HG03460 (cell line): ENCODE results near the gene DEPDC4.
"Not testable (repeated sequence)": the region's sequence is repeated elsewhere in the genome, so short reads cannot be mapped to it uniquely, and the experiment has no call there.

Source experiments
- ATAC-seq: cut with Tn5 transposase; IDR thresholded peaks from one replicate; pipeline ENCODE4 v1.9.1; 2021; ENCODE audit not compliant: unreplicated experiment

DEPDC4 gene

DNA sequence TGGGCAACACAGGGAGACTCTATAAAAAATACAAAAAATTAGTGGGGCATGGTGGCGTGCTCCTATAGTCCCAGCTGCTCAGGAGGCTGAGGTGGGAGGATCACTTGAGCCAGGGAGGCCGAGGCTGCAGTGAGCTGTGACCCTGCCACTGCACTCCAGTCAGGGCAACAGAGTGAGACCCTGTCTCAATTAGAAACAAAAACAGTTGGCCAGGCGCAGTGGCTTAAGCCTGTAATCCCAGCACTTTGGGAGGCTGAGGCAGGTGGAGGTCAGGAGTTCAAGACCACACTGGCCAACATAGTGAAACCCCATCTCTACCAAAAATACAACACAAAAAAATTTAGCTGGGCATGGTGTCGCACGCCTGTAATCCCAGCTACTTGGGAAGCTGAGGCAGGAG lies 1.8 kb downstream of the DEPDC4 start:
- not testable (repeated sequence) for ATAC-seq

DNA sequence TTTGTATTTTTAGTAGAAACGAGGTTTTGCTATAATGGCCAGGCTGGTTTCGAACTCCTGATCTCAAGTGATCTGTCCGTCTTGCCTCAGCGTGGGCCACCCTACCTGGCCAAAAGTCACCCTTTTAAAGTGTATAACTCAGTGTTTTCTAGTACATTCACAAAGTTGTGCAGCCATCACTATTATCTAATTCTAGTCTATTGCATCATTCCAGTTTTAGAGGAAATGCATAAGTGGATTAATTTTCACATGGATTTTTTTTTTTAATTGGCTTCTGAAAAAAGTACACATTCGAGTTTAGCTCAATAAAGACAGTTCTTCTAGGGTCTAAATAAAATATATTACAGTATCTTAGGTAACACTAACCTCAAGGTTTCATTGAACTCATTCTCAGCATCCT lies 3.7 kb downstream of the DEPDC4 start:
- ATAC-seq: no peak

DNA sequence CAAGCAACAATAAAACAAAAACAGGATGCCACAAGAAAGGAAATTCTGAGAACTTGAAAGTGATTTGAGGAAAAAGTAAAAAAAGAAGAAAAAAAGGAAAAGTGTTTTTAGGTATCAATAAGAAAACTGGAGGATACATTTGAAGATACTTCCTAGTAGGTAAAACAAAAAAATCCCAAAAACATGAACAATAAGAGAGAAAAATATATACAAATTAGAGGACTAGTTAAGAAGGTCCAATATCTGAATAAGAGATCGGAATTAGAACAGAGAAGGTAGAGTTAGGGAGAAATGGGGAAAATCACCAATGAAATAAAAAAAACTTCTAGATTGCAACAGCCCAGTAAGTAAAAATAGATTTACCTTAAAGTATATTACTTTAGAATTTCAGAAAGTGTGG lies 8.8 kb downstream of the DEPDC4 start:
- no peak for ATAC-seq

DNA sequence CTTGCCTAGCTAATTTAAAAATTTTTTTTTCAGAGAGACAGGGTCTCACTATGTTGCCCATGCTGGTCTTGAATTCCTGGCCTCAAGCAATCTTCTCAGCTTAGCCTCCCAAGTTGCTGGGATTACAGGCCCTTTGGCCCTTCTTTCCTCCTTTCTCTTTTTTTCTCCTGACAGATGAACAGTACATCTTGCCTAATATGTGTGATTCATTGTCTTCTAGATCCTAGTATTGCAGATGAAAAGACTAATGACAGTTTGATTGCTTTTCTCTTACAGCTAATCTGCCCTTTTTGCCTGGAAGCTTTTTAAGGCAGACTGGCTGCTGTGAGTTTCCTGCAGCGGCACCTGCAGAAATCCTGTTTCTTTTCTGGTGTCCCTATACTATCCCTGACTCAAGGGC lies 12.0 kb downstream of the DEPDC4 start:
- ATAC-seq: no peak

DNA sequence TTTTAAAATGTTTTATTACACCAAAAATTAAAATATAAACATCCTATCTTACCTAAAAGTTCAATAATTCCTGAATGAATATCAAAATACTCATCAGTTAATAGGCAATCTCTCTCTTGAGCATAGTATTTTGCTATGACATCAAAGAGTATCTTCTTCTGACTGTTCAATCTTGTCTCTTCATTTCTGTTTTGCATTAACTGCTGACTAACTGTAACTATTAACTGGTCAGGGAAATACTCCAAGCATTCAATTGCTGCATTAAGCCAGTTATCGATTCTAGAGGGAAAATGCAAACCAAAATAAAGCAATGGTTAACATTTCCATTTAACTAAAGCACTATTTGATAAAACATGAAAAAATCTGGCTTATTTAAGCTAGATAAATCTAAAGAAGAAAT lies 13.4 kb downstream of the DEPDC4 start:
- no peak for ATAC-seq

DNA sequence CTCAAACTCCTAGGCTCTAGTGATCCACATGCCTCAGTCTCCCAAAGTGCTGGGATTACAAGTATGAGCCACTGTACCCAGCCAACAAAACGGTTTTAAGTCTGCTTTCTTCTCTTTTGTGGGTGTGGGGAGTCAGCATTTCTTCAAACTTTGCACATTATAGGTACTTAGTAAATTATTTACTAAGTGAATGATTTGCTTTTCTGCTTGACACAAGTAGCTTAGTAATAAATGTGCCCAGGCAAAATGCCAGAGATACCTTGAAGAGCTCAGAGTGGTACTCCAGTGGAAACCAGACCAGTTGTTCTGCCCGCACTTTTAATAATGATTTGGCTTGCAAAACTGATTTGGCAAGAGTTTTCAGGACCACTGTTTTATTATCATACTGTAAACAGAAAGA lies 15.0 kb downstream of the DEPDC4 start:
- ATAC-seq: no peak

DNA sequence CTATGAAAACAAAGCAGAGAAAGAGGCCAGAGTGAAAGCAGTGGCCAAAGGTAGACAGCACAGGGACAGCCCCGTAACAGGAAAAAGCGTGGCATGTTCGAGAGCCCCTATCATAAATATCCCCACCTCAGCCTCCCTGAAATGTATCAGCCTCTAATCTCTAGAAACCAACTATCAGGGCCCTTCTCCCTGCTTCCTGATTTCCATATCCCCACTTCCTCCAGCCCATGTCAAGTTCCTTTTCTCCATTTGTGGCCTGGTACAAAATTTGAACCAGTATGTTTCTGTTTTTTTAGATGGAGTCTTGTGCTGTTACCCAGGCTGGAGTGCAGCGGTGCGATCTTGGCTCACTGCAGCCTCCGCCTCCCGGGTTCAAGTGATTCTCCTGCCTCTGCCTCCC lies 16.9 kb downstream of the DEPDC4 start:
- no peak for ATAC-seq

DNA sequence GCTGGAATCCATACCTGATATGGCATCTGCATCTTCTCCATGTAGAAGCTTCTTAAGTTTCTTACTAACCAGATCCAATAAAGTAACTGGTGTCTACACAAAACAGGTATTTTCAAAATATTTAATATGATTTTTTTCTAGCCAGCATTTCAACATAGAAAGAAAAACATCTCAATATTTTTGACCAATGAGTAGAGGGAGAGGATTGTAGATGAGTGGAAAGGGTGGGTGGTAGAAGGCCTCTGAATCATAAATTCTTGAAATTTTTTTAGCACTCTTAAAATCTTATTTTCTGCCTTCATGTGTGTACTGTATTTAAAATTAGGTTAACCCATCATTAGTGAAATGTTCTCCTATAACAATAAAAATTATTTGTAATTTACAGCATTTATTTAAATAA lies 18.0 kb downstream of the DEPDC4 start:
- ATAC-seq: no peak

DNA sequence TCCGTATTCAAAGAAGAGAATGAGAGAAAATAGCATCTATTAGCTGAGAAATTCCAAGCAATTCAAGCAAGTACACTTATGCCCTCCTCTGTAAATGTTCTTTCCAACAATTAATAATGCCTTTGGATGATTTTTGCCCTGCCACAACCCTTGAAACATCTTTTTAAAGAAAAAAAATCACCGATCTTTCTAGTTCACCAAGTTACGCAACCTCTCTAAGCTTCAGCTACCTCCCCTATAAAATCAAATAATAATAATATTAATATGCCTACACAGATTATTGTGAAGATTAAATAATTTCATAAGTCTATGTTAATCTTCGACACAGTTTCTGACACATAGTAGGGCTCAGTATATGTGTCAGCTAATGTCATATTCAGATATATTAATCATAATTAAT lies 19.1 kb downstream of the DEPDC4 start:
- ATAC-seq: no peak

DNA sequence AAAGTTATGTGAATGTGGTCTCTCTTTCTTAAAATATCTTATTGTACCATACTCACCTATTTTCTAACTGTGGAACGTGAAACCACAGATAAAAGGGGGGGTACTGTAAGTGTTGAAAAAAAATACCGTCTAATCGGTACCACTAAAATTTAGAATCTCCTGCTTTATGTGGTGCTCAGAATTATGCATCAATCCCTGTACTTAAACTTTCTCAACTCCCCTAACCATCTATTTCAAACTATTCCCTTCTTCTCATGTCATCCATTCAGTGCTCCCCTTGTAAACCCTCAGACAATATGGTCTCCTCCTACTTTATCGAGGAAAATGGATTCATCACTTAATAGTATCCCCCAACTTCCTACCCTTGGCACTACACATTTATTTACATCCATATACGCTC lies 23.7 kb downstream of the DEPDC4 start:
- no peak for ATAC-seq

DNA sequence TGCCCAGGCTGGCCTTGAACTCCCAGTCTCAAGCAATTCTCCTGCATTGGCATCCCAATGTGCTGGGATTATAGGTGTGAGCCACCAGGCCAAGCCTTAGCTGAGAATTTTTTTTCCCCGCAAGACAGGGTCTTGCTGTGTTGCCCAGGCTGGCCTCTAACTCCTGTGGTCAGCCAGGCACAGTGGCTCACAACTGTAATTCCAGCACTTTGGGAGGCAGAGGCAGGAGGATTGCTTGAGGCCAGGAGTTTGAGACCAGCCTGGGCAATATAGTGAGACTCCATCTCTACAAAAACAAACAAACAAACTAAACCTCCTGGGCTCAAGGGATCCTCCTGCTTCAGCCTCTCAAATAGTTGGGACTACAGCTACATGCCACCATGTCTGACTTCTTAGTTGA lies 27.3 kb downstream of the DEPDC4 start:
- no peak for ATAC-seq

DNA sequence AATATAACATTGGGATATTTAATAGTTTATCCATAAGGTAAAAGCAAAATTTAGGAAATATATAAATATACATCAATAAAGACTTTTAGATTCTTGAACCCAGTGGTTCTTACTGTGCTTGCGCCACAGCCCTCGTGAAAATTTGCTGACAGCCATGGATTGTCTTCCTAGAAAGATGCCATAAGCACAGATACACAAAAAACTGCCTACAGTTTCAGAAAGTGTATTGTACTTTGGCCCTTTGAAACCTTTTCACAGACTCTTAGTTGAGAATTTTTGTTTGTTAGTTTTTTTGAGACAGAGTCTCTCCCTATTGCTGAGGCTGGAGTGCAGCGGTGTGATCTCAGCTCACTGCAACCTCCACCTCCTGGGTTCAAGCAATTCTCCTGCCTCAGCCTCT lies 28.1 kb downstream of the DEPDC4 start:
- no peak for ATAC-seq

DNA sequence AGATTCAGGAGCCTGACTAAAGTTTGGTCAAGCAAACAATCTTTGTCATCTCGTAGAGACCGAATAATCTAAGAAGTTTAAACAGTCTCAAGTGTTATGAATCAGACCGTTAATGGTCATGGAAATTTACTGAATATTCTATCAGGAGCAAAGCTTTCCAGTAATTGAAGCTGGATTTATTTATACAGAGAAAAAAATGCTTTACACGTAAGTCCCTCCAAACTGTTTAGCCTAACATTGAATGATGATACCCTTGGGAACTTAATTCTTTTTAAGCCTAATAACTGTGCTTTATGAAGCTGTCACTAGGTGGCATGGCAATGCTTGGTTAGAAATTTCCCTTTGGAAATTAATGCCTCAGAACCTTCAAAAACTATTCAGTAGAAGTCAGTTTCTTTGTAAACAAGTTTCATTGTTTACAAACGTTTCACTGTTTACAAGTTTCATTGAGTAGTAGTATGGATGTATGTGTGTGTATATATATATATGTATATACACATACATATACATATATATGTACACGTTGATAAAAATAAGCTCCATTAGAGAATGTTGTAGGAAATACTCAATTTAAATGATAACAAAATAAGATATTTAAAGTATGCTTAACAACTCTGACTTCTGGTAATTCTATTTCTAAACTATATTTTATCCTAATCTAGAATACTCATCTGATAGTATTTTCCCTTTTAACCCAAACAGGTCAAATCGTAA lies 32.1 kb downstream of the DEPDC4 start:
- peak; percentile 57 for ATAC-seq

DNA sequence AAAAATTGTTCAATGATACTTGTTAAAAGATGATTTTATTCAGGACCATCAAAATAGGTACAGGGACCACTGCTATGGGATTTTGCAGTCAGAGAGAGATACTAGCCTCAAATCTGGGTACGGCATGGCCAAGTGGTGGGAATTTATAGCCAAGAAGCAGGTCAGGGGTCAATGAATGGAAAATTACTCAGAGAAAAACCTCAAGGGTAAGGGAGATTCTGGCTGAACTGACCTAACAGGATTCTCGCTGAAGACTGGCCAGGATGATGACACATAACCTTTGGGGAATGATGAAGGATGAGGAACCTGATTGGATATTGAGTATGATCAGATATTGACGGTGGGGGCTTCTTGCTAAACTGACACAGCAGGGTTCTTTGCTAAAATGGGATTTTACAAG lies 32.7 kb downstream of the DEPDC4 start:
- no peak for ATAC-seq

DNA sequence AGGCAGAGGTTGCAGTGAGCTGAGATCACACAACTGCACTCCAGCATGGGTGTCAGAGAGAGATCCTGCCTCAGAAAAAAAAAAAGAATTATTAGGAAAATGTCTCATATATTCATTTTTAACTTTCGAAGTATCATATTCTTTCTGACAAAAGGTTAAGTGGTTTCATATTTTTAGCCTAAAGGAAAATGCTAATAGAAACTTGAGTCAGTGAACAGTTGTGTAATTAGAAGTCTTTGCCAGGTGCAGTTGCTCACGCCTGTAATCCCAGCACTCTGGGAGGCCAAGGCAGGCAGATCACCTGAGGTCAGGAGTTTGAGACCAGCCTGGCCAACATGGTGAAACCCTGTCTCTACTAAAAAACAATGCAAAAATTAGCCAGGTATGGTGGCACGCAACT lies 35.0 kb downstream of the DEPDC4 start:
- ATAC-seq: not testable (repeated sequence)

DNA sequence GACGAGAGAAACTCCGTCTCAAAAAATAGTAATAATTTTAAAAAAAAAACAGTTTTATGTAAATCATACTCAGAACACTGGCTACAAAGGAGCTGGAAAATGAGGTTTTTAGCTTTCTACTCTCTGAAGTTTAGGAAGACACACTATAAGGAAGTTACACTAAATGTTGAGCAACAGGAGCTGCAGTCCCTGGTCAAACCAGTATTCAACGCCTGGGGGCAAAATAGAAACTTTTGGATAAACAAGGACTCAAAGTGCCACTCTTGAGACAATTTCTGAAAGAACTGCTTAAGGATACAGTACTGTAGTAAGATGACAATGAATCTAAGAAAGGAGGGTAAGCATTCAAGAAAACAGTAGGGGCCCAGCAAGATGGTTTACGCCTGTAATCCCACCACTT lies 37.0 kb downstream of the DEPDC4 start:
- ATAC-seq: no peak

DNA sequence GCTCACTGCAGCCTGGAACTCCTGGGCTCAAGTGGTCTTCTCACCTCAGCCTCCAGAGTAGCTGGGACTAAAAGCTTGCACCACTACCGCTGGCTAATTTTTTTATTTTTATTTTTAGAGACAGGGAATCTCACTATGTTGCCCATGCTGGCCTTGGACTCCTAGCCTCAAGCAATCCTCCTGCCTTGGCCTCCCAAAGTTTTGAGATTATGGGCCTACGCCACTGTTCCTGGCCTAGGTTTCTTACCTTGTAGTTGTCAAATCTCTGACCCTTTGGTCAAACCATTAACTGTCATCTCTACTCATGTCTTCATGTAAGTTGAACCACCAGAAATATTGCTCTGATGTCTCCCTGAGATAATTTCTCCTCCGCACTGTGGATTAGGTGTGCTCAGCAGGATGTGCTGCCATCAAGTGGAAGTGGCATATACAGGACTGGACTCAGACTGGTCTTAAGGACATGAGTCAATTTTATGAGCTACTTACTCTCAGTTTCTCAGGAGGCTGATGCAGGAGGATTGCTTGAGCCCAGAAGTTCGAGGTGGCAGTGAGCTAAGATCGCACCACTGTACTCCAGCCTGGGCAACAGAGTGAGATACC lies 37.7 kb downstream of the DEPDC4 start:
- ATAC-seq: no peak

DNA sequence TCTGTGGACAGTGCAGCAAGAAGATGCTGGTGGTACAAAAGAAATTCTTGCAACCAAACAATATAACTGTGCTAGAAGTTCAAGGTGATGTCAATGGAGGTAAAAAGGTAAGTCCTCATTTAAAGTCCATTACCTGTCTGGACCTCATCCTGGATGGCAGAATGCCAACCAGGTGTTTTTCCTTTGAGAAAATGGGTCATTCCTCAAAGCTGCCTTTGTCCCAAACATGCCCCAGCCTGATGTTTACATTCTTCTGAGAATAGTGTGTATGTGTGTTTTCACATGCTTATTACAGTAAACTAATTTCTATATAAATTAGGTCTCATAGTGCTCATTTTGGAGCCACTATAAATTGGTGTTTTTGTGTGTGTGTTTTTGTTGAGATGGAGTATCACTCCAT lies 41.4 kb downstream of the DEPDC4 start:
- no peak for ATAC-seq

DNA sequence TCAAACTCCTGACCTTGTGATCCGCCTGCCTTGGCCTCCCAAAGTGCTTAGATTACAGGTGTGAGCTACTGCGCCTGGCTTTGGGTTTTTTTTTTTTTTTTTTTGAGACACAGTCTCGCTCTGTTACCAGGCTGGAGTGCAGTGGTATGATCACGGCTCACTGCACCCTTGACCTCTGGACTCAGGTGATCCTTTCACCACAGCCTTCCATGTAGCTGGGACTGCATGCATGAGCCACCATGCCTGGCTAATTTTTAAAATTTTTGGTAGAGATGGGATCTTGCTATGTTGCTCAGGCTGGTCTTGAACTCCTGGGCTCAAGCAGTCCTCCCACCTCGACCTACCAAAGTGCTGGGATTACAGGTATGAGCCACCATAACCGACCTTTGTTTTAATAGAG lies 44.7 kb downstream of the DEPDC4 start:
- ATAC-seq: not testable (repeated sequence)

DNA sequence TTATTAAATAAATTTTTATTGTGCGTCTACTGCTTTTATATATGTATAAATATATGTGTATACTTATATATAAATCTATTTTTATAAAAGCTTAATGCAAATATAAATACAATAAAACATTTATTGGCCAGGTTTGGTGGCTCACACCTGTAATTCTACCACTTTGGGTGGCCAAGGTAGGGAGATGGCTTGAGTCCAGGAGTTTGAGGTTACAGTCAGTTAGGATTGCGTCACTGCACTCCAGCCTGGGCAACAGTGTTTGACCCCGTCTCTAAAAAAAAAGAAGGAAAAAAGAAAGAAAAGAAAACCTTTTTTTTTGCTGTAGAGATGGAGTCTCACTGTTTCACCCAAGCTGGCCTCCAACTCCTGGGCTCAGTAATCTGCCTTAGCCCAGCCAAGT lies 45.4 kb downstream of the DEPDC4 start:
- ATAC-seq: no peak

DNA sequence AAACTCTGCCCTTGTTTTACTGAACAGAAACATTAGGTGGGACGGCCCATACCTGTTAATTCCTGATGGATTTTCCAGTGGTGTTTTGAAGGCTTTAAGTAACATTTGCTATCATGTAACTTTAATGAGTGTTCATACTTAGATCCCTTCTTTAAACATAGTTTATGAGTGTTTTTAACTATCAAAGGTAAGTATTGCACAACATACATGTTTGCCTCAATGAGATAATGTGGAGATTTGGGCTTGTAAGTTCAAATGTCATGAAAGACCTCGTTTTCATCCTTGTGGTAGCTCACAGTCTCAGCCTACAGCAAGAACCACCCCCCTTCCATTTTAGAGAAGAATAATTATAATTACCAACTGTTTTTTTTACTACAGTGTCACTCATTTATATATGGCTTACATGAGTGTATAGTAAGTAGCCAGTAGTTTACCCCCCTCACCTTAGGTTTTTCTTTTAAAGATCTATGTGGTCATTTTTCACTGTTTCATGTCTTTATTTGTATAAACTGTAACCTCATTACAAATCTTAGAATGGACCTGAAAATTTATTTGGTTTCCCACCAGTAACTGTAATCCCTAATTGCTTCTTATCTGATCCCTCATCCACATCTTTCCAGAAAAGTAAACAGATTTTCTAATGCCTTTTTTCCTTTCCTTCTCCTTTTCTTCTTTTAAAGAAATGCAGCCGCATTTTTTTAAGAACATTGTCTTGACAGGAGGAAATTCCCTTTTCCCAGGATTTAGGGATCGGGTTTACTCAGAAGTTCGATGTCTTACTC lies 47.4 kb downstream of the DEPDC4 start:
- ATAC-seq: no peak

DNA sequence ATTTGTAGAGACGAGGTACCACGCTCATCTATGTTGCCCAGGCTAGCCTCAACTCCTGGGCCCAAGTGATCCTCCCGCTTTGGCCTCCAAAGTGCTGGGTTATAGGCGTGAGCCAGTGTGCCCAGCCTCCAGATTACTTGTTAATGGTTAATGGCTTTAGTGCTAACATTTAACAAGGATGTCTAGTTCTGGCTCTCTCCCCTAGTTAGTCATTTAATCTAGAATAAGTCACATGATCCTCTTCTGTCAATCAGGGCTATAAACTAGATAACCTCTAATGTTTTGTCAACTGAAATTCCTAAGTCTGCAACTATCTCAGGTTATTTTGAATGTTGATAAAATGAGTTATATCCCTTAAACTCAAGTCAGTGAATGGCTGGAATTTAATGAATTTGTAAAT lies 50.5 kb downstream of the DEPDC4 start:
- no peak for ATAC-seq
